C1 segment of cervical spinal cord (tissue), 14 donors: Measurements from ENCODE around the gene COL4A2.

Source experiments
- DNase-seq, 14 donors: peaks; one replicate each; lab custom pipeline; 2025; lab: John Stamatoyannopoulos, UW

Gene COL4A2

GRCh38 chr13:110272227-110272626 lies 34.9 kb upstream of the COL4A2 start:
- no peak for DNase-seq

DNA sequence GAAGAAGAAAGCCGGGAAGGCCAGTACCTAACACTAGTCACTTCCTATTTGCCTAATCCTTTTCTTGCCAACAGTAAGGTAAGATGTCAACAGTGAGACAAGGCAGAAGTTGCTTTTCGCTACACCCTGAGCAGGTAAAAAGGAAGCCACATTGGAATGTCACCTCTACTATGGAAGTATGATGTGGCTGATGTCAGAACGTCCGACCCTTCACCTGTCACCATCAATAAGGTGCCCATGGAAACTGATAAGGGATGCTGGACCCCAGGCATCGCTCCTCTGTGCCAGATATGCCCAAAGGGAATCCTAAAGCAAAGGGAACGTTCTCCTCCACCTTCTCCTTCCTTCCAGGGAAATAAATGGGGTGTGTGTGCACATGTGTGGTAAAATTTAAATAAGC lies 34.4 kb upstream of the COL4A2 start:
- DNase-seq = no peak

DNA sequence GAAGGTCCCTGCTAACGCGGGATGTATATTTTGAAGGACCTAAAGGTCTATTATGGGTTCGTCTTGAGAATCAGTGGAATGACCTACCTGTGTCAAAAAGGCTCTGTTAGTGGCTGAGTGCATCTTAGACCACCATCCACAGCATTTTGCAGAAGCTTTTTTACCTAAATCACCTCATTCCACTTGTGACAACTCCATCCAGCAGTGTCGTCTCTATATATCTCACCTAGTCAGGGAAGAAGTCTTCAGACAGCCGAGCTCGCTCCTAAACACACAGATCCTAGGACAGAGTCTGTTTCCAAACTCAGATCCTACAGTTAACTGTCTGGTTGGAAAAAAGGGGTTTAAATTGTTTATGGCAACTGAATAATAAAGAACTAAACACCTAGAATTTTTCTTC lies 33.8 kb upstream of the COL4A2 start:
- DNase-seq = no peak

DNA sequence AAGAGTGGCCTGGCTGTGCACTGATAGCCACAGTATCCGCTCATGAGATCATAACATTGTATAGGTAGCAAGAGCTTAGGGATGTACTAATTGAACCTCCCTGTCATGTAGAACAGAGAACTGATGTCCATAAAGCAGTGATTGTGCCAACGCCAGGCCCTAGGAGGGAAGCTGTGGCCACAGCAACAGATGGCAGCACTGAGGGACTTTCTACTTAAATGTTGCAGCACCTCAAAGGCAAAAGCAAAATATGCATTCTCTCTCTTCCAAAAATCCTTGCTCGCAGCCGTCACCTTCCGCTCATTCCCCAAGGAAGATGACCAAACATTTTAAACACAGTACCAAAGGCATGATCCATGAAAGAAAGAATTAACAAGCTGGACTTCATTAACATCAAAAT lies 32.4 kb upstream of the COL4A2 start:
- no peak for DNase-seq

GRCh38 chr13:110275931-110276552 lies 31.0 kb upstream of the COL4A2 start:
- DNase-seq = no peak

- DNase-seq = no peak
These were observed 30.5 kb upstream of the COL4A2 start for GRCh38 chr13:110276553-110276950.

DNA sequence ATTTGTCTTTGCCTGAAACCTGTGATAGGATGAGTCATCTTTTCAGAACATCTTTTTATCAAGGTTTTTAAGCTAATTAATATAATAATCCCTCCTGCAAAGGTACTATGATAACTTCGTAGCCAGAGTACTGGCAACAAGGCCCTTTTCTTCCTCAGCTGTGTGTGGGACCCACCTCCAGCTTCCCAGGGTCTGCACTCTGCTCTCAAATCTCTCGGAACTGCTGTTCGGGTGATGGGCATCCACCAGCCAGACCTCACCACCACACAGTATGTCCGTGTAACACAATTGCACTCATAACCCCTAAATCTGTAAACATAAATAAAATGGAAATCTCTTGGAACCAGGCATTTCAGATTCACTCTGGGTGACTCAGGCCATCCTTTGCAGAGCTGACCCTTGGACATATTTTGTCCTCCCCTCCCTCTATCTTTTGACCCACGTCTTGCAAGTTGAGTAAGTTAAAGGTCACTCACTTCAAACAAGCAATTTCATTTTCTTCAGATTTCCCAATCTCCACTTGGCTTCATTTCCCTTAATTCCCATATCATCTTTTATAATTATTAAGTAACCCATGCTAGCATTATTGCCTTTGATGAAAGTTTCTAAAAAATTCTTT lies 29.6 kb upstream of the COL4A2 start:
- no peak for DNase-seq

DNA sequence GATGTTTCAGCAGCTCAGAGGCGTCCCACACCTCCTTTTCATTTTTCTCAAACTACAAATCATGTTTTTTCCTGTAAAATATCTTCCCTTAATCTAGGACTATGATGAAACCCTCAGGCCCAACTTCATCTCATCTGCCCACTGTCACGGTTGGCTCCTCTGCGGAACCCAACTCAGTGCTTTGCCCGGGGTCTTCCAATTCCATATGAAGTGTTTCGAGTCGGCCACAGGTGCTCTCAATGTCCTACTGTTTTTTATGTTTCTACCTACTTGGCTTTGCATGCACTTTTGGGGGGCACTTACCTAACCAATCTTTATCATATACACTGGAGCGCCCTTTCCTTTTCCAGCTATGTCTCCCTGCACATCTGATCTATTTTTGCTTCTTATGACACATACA lies 28.2 kb upstream of the COL4A2 start:
- no peak for DNase-seq

DNA sequence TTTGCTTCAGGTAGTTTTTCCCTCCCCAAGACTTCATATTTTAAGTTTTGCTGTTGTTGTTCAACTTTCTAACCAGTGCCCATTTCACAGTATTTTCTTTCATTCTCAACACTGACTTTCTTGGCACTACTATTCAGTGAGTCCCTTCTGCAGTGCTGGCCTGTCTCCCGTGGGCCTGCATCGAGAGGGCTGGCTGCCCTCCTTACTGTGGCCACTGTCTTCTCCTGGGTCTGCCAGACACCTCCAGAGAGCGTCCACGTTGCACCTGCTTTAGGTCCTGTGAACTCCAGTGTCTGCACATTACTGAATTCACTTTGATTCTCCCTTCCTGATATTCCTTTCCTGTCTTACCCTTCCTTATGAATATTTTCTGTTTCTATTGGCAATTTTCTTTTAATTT lies 27.4 kb upstream of the COL4A2 start:
- DNase-seq = no peak

DNA sequence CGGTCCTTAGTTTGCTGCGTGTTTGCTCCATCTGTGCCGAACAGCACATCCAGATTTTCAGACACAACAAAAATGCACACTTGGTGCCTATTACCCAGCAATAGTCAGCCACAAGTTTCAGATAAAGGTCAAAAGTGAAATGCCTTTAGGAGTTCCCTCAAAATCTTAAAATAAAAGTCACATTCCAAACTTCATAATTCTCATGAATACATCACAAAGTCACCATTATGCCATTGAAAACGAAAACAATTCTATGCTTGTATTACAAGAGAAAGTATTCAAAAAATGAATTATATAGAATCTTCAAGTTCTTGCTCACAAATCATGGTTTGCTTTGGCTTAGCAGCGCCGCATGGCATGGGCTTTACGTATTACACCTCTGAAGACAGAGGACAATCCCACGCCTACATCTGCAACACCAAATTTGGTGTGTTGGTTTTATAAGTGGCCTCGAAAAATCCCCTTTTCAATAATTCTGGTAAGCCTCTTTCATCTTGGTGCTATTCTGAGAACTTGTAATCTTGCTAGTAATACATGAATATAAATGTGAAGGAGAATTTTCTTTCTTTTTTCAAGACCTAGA lies 26.8 kb upstream of the COL4A2 start:
- DNase-seq = no peak

- no peak for DNase-seq
These were observed 25.9 kb upstream of the COL4A2 start for GRCh38 chr13:110280985-110281688.

- no peak for DNase-seq
These were observed 25.3 kb upstream of the COL4A2 start for GRCh38 chr13:110281736-110282135.

GRCh38 chr13:110282316-110282841 lies 24.7 kb upstream of the COL4A2 start:
- DNase-seq = no peak

- DNase-seq = no peak
These were observed 23.2 kb upstream of the COL4A2 start for GRCh38 chr13:110283736-110284517.

DNA sequence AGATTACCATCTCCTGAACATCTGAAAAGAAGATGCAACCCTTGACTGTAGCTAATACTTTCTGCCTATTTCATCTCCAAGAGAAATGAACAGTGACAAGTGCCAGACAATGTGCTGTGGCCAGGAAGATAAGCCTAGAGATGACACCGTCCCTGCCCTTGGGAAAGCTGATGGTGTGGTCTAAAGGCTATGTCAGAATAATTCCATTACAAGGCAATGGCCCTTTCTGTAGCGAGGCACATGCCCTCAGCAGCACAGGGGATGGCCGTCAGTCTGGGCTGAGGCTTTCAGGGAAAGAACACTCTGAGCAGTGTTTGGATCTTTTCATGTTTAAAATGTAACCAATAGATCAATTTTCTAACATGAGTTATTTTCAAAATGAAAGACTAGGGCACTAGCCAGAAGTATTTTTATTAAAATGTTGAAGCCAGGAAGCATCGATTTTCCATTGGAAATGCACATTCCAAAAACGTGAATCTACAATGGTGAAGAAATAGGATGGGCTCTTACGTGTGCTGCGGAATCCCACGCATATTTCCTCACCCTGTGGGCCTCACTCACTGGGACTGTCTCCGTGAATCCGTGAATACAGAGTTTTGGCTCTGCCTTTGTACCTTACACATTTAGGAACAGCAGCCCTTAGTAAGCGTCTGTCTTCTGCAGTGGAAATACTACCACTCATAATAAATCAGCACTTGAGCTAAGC lies 22.2 kb upstream of the COL4A2 start:
- DNase-seq = no peak

DNA sequence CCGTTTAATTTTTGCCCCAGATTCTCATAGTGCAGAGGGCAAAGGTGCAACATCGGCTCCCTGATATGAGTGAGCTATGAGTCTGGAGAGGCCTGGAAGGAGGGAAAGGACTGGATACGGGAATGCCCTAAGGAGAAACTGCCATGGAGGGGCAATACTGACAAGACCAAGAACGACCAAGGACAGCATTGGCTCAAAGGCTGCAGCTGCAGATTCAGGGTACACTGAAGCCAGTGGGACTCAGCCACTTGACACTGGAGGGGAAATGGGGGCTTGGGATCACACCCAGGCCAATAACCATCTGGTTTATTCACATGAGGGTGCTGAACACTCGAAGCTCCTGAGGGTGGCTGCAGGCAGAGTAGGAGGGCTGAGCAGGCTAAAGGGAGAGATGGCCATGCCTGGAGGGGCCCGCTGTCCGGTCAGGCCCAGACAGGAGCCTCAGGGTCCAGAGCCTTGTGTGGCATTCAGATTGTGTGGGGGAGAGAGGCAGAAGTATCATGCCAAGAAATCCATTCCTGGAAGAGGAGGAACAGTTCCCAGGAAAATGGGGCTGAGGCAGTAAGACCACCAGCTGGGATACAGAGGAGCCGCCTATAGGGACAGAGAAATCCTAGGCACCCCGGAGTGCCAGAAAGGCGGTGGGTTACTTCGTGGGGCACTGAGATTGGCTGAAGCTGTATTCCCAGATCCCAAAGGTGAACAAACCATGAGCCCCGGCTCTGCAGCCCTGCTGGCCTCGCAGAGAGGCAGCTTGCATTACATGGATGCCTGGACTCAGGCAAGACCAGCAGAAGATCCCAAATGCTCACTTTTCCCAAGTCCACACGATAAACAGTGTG lies 20.9 kb upstream of the COL4A2 start:
- DNase-seq = no peak

DNA sequence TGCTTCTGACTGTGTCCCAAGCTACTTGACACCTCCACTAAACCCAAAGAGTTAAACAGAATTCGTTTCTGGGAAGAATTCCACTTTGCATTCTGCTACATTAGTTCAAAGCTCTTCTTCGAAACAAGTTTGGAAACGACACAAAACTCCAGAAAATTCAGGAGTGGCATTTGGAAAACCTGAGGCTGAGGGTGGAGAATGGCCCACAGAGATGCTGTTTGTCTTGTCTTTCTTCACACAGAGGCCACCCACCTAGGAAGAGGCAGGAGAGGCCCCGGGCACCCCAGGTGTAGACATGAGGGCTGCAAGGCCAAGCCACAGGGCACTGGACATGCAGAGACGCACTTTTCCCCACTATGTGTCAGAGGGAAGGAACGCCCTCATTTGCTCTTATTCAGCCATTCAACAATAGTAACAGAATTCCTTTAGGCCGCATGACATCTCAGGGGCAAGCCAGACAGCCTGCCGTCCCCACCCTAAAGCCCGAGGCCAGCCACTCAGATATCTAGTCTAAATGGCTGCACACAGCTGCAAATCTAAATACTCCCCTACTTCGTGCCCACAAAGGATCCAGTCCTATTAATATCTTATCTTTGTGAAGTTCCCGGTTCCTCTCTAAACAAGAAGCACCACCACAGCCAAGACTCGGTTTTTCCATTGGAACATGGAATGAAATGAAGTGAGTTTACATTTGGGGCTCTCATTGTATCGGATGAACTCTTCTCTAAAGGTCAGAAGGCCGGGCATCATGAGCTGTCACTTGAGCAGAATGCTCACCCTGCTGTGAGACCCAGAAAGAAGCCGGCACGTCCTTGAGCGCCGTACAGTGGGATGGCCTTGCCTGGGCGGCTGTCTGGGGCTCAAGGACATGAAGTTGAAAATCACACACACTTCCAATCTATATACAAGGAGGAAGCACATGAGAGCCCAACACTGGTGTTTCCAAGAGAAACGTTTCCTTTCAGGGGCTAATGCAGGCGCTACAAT lies 20.0 kb upstream of the COL4A2 start:
- DNase-seq = no peak

- no peak for DNase-seq
These were observed 17.9 kb upstream of the COL4A2 start for GRCh38 chr13:110289174-110289573.

DNA sequence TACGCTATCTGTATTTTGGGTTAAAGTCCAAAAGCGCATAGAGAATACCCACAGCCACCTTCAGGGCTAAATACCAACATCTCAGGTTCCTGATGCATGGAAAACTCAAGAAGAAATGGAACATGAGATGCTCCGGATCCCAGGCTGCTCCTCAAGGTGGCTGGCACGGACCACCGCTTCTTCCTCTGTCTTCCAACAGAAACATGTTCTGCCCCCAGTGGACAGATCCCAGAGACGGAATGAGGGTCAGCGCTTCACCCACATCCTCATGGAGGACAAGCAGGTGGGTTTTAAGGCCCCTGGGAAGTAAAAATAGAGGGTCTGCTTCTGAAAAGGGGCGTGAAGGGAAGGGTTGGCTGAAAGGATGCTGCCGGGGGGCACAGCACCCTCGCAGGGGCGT lies 17.4 kb upstream of the COL4A2 start:
- DNase-seq = no peak
